GM18499 (cell line): ENCODE results near the gene PYGM.

ENCODE experiments used
- ATAC-seq: cut with Tn5 transposase; IDR thresholded peaks from one replicate; pipeline ENCODE4 v1.9.1; 2021; ENCODE audit warnings: moderate number of reproducible peaks; ENCODE audit not compliant: insufficient read depth, unreplicated experiment

The PYGM gene

GRCh38 chr11:64720640-64721358 lies 39.0 kb downstream of the PYGM start:
- ATAC-seq: no peak

- no peak for ATAC-seq
Measured at GRCh38 chr11:64720167-64720566, 39.6 kb downstream of the PYGM start.

- ATAC-seq: no peak
Measured at GRCh38 chr11:64719406-64719805, 40.4 kb downstream of the PYGM start.

GRCh38 chr11:64718780-64719124 lies 41.0 kb downstream of the PYGM start:
- ATAC-seq: no peak

GRCh38 chr11:64718084-64718779 lies 41.5 kb downstream of the PYGM start:
- no peak for ATAC-seq

GRCh38 chr11:64717268-64717578 lies 42.6 kb downstream of the PYGM start:
- ATAC-seq: no peak

GRCh38 chr11:64716473-64717267 lies 43.1 kb downstream of the PYGM start:
- ATAC-seq: no peak

- no peak for ATAC-seq
Measured at GRCh38 chr11:64715756-64716472, 43.9 kb downstream of the PYGM start.

- ATAC-seq: no peak
Measured at GRCh38 chr11:64715110-64715509, 44.7 kb downstream of the PYGM start.

GRCh38 chr11:64714666-64715065 lies 45.1 kb downstream of the PYGM start:
- ATAC-seq: no peak

- no peak for ATAC-seq
Measured at GRCh38 chr11:64713781-64714363, 45.9 kb downstream of the PYGM start.

GRCh38 chr11:64713016-64713707 lies 46.6 kb downstream of the PYGM start:
- ATAC-seq: no peak

GRCh38 chr11:64712430-64713015 lies 47.3 kb downstream of the PYGM start:
- ATAC-seq: no peak

- no peak for ATAC-seq
Measured at GRCh38 chr11:64711956-64712362, 47.8 kb downstream of the PYGM start.

GRCh38 chr11:64711138-64711955 lies 48.4 kb downstream of the PYGM start:
- no peak for ATAC-seq

GRCh38 chr11:64710418-64711137 lies 49.2 kb downstream of the PYGM start:
- no peak for ATAC-seq

GRCh38 chr11:64705501-64705900 lies 54.3 kb downstream of the PYGM start:
- ATAC-seq: no peak

GRCh38 chr11:64703048-64703447 lies 56.7 kb downstream of the PYGM start:
- no peak for ATAC-seq
